ENCODE measurements around the gene RNF227.

DNA sequence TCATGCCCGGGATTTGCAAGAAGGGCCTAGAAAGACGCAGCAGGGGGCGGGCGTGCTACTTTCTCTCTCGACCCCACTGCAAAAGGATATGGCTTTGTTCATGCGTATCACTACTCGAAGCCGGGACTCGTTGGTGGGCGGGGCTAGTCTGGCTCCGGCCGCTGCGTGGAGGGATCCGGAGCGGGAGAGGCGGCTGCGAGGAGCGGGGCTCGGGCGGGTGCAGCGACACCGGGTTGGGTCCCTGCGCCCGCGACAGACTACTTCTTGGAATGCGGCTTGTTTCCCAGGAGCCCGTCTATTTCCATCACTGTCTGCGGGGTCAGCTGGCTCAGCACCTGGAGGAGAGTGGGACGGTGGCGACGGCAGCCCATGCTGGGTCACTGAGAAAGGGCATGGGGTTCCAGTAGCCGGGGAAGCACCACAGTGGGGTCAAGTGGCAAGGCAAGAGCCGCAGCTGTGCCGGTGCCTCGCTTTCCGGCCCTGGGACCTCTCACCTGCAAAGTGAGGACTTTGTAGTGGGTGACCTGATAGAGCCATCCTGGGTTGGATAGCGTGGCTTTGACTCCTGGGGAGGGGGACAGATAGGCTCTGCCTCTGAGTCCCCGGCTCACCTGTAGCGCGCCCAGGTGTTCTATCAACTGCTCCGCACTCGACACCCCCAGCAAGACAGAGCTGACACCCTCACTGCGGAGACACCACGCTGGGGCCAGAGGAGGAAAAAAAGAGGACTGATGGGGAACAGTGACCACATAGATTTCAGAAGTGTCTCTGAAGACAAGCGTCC is 6.9 kb upstream of the RNF227 start:
- TF ChIP-seq CREM (IDR thresholded peaks at IDR 0.05; ENCODE audit: low read depth) (no peak), NFIC (IDR thresholded peaks at IDR 0.05; ENCODE audit: low read depth, low read length) (no peak)

Measured in GM12878 (cell line).